Right lobe of liver (tissue), 6 donors: ENCODE measurements around the gene ATF1. TPM values are rescaled to one million over a fixed set of nuclear protein-coding genes. Genes with fewer than 3 reads are reported as not detected.
A peak's percentile ranks its signal among the peaks of the same experiment; 100 is the strongest.

ENCODE experiments used
- ATAC-seq, 4 donors: fragments of 200-7000 bp; cut with Tn5 transposase; one replicate each; pipeline ENCODE4 v1.9.1; 2020; ENCODE audit warnings: mild to moderate bottlenecking in 4 of 4, moderate library complexity in 4 of 4
- DNase-seq, 3 donors: peaks; one replicate each; pipeline ENCODE4 v3.0.0-alpha.2; 2020
- H3K27ac ChIP-seq, 3 donors: fragments of 200-600 bp; one replicate each; pipeline ENCODE4 v1.8.0; 2022
- H3K27me3 ChIP-seq, 2 donors: fragments of 200-600 bp; one replicate each; pipeline ENCODE4 v1.8.0; 2022
- H3K36me3 ChIP-seq, 4 donors: fragments of 200-600 bp; sonication (generic) in 1 of 4; one replicate each; pipeline versions ENCODE4 v1.5.1 to v1.8.0; 2017 to 2022; ENCODE audit warnings: control low read depth in 1 of 4
- H3K4me1 ChIP-seq, 4 donors: fragments of 200-600 bp; sonication (generic) in 1 of 4; one replicate each; pipeline versions ENCODE4 v1.5.1 to v1.8.0; 2017 to 2022; ENCODE audit warnings: control low read depth in 1 of 4
- H3K4me3 ChIP-seq, 3 donors: fragments of 200-600 bp; one replicate each; pipeline ENCODE4 v1.8.0; 2022
- H3K9me3 ChIP-seq, 4 donors: fragments of 200-600 bp; sonication (generic) in 1 of 4; one replicate each; pipeline versions ENCODE4 v1.5.1 to v1.8.0; 2017 to 2022; ENCODE audit warnings: control low read depth in 1 of 4
- POLR2A ChIP-seq: fragments of 450-650 bp; IDR thresholded peaks from one replicate; pipeline ENCODE4 v1.6.1; 2017; ENCODE audit warnings: antibody characterized with exemption, mild to moderate bottlenecking
- WGBS: methylation state at CpG from one replicate; pipeline ENCODE4 v1.1.6; 2018; ENCODE audit warnings: low coverage, low lambda C conversion rate; ENCODE audit not compliant: insufficient coverage; ENCODE audit errors: missing lambda C conversion rate; 5-methylcytosine and 5-hydroxymethylcytosine counted together
- intact Hi-C, 2 donors: fragments of 100-400 bp; cut with DNase I; formaldehyde crosslinking; loops; one replicate each; pipeline versions ENCODE4 v1.11.2 to v1.14.1; 2022
- total RNA-seq, 6 experiments: library from RNA; depleted of rRNA in 2 of 6; stranded (reverse); fragments of >200 nt in 2 of 6; fragmentation: NEBNext Ultra II Directional in 3 of 6; extraction: Animal tissue kit (Norgen Biotek cat#: 25700) in 3 of 6; gene quantifications; one replicate each; pipeline versions ENCODE4 v1.1.0 to v1.2.4, GENCODE V29; 2016 to 2023
- TF ChIP-seq, protein P1 (sequence below), 4 donors: fragments of 200-600 bp in 3 of 4; fragments of 450-650 bp in 1 of 4; IDR thresholded peaks; one replicate each; pipeline versions ENCODE4 v1.5.1 to v1.8.0; 2016 to 2022; ENCODE audit warnings: antibody characterized with exemption in 4 of 4, mild to moderate bottlenecking in 2 of 4
- donor health status: DM: no; HTN: yes; CAD: no.
- donor health status: DM: no; HTN: no; CAD: no.
- donor health status: DM: no; HTN: no; CAD: no.
- donor health status: DM: no; HTN: yes; CAD: no.
- donor health status: DM: no; HTN: yes; CAD: no.

The ATF1 gene
- total RNA-seq, 6 experiments from 2014 or later = 7.3 to 19.9 (median 13.4) TPM

GRCh38 chr12:50728417-50728816 lies 35.5 kb upstream of the ATF1 start:
- no peak for TF ChIP-seq POLR2A
- TF ChIP-seq, protein P1, sequence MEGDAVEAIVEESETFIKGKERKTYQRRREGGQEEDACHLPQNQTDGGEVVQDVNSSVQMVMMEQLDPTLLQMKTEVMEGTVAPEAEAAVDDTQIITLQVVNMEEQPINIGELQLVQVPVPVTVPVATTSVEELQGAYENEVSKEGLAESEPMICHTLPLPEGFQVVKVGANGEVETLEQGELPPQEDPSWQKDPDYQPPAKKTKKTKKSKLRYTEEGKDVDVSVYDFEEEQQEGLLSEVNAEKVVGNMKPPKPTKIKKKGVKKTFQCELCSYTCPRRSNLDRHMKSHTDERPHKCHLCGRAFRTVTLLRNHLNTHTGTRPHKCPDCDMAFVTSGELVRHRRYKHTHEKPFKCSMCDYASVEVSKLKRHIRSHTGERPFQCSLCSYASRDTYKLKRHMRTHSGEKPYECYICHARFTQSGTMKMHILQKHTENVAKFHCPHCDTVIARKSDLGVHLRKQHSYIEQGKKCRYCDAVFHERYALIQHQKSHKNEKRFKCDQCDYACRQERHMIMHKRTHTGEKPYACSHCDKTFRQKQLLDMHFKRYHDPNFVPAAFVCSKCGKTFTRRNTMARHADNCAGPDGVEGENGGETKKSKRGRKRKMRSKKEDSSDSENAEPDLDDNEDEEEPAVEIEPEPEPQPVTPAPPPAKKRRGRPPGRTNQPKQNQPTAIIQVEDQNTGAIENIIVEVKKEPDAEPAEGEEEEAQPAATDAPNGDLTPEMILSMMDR (IDR thresholded peaks at IDR 0.05) = no peak
- Histone ChIP-seq H3K36me3 (peaks cover 0 to 70% (median 36%) of the 10 kb centered on the region in 4 donors), H3K27ac (no peak overlapping the region), H3K27me3 (no peaks in the 10 kb centered on the region), H3K4me3 (no peak overlapping the region), H3K9me3 (no peaks in the 10 kb centered on the region), H3K4me1 (peaks cover 0 to 24% (median 0%) of the 10 kb centered on the region in 4 donors)
- WGBS = 88% methylated on average over 7 of the region's 7 CpGs
- intact Hi-C loops = no loop called here
- ATAC-seq (no peak), DNase-seq (no peak)

- TF ChIP-seq, protein P1 (IDR thresholded peaks at IDR 0.05) = no peak
- Histone ChIP-seq H3K4me1 (peaks cover 0 to 21% (median 0%) of the 10 kb centered on the region in 4 donors), H3K36me3 (peaks cover 0 to 73% (median 38%) of the 10 kb centered on the region in 4 donors), H3K27me3 (no peaks in the 10 kb centered on the region), H3K9me3 (no peaks in the 10 kb centered on the region), H3K27ac (no peak overlapping the region), H3K4me3 (no peak overlapping the region)
- no peak for DNase-seq
- intact Hi-C loops = no loop called here
- ATAC-seq = no peak
- 86% methylated on average over 4 of the region's 4 CpGs for WGBS
These were observed 35.1 kb upstream of the ATF1 start for GRCh38 chr12:50728841-50729240.

GRCh38 chr12:50732591-50732990 lies 31.3 kb upstream of the ATF1 start:
- Histone ChIP-seq H3K9me3 (no peaks in the 10 kb centered on the region), H3K27ac (no peak overlapping the region), H3K4me3 (no peak overlapping the region), H3K27me3 (no peaks in the 10 kb centered on the region), H3K36me3 (peaks cover 0 to 97% (median 46%) of the 10 kb centered on the region in 4 donors), H3K4me1 (no peaks in the 10 kb centered on the region)
- no peak for DNase-seq
- intact Hi-C loops = no loop called here
- TF ChIP-seq, protein P1 (IDR thresholded peaks at IDR 0.05) = no peak
- TF ChIP-seq POLR2A = no peak
- ATAC-seq = peak in 2 of 4 donors; percentile 36
- 65% methylated on average over 6 of the region's 9 CpGs for WGBS

DNA sequence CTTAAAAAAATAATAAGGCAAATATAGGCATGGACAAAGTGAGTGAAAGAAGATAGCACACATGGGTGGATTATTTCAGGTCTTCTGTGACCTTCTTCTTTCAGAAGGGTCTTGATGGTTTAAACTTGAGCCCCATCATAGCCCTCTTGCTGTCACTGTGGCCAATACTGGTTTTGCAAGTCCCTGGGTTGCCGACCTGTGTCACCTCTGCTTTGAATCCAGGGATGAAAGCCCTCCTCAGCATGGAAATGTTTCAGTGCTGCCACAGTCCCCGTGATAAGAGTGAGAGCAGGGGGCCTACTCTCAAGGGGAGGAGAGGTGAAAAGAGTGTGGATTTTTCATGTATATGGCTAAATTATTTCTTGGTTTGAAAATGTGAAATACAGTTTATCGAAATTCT lies 30.2 kb upstream of the ATF1 start:
- no peak for TF ChIP-seq POLR2A
- TF ChIP-seq, protein P1 (IDR thresholded peaks at IDR 0.05) = no peak
- intact Hi-C loops = no loop called here
- Histone ChIP-seq H3K27ac (no peak overlapping the region), H3K4me1 (no peaks in the 10 kb centered on the region), H3K4me3 (no peak overlapping the region), H3K9me3 (no peaks in the 10 kb centered on the region), H3K27me3 (no peaks in the 10 kb centered on the region), H3K36me3 (peaks cover 0 to 97% (median 46%) of the 10 kb centered on the region in 4 donors)
- DNase-seq (no peak), ATAC-seq (no peak)
- WGBS = 85% methylated on average over 3 of the region's 3 CpGs
